GM04504 (cell line): ENCODE measurements around the gene TNFRSF11A.

Experiments
- DNase-seq: peaks from one replicate; pipeline ENCODE4 v3.0.0-alpha.2; 2012; ENCODE audit warnings: low read depth

Gene TNFRSF11A

GRCh38 chr18:62384610-62385097 lies 59.5 kb downstream of the TNFRSF11A start:
- DNase-seq, result no peak

GRCh38 chr18:62386091-62386490 lies 61.0 kb downstream of the TNFRSF11A start:
- no peak for DNase-seq

- DNase-seq, result no peak
These were observed 61.5 kb downstream of the TNFRSF11A start for GRCh38 chr18:62386601-62387000.

GRCh38 chr18:62387257-62387656 lies 62.1 kb downstream of the TNFRSF11A start:
- no peak for DNase-seq

- no peak for DNase-seq
These were observed 64.0 kb downstream of the TNFRSF11A start for GRCh38 chr18:62388855-62389760.

- no peak for DNase-seq
These were observed 64.8 kb downstream of the TNFRSF11A start for GRCh38 chr18:62389761-62390481.

- DNase-seq, result no peak
These were observed 69.1 kb downstream of the TNFRSF11A start for GRCh38 chr18:62394006-62394763.

GRCh38 chr18:62396381-62396780 lies 71.3 kb downstream of the TNFRSF11A start:
- DNase-seq, result no peak

GRCh38 chr18:62396967-62397366 lies 71.9 kb downstream of the TNFRSF11A start:
- DNase-seq, result no peak

GRCh38 chr18:62398291-62398690 lies 73.2 kb downstream of the TNFRSF11A start:
- DNase-seq, result no peak

GRCh38 chr18:62399276-62399675 lies 74.2 kb downstream of the TNFRSF11A start:
- DNase-seq, result no peak

GRCh38 chr18:62399781-62400308 lies 74.7 kb downstream of the TNFRSF11A start:
- DNase-seq, result no peak

GRCh38 chr18:62400916-62401315 lies 75.8 kb downstream of the TNFRSF11A start:
- DNase-seq, result no peak

GRCh38 chr18:62402342-62402948 lies 77.3 kb downstream of the TNFRSF11A start:
- no peak for DNase-seq

- no peak for DNase-seq
These were observed 78.0 kb downstream of the TNFRSF11A start for GRCh38 chr18:62403120-62403519.

GRCh38 chr18:62404881-62405280 lies 79.8 kb downstream of the TNFRSF11A start:
- no peak for DNase-seq

GRCh38 chr18:62407660-62408059 lies 82.5 kb downstream of the TNFRSF11A start:
- no peak for DNase-seq

GRCh38 chr18:62409821-62410220 lies 84.7 kb downstream of the TNFRSF11A start:
- no peak for DNase-seq

- no peak for DNase-seq
These were observed 87.3 kb downstream of the TNFRSF11A start for GRCh38 chr18:62412231-62412979.

- DNase-seq, result no peak
These were observed 88.1 kb downstream of the TNFRSF11A start for GRCh38 chr18:62413206-62413605.

GRCh38 chr18:62418258-62418657 lies 93.1 kb downstream of the TNFRSF11A start:
- DNase-seq, result no peak
